ENCODE results near the gene SLC12A7. TPM values are rescaled to one million over a fixed set of nuclear protein-coding genes. Genes with fewer than 3 reads are reported as not detected.

Gene SLC12A7
- total and polyA plus RNA-seq, 9 donors = 5.9 to 33.9 (median 23.0) TPM

GRCh38 chr5:1087428-1087827 is 24.4 kb downstream of the SLC12A7 start:
- Histone ChIP-seq H3K4me1 (ENCODE audit: insufficient read depth) (no peaks in the 10 kb centered on the region), H3K27me3 (no peaks in the 10 kb centered on the region), H3K27ac (no peak overlapping the region), H3K36me3 (no peaks in the 10 kb centered on the region), H3K4me3 (no peak overlapping the region), H3K9me3 (no peaks in the 10 kb centered on the region)
- no peak for DNase-seq
- TF ChIP-seq CTCF (IDR thresholded peaks at IDR 0.05) (no peak), POLR2A (IDR thresholded peaks at IDR 0.05) (no peak), EP300 (IDR thresholded peaks at IDR 0.05) (no peak)
- WGBS, 3 donors = 95 to 97% (median 97%) methylated on average over 25 of the region's 25 CpGs
- intact Hi-C loops (cut with DNase I) = no loop called here

GRCh38 chr5:1086871-1087270 is 25.0 kb downstream of the SLC12A7 start:
- DNase-seq = no peak
- no peaks in the 10 kb centered on the region for H3K27me3 ChIP-seq
- no peaks in the 10 kb centered on the region for H3K36me3 ChIP-seq
- 94 to 96% (median 95%) methylated on average over 31 of the region's 31 CpGs for WGBS, 3 donors
- intact Hi-C loops (cut with DNase I) = no loop called here
- no peaks in the 10 kb centered on the region for H3K4me1 ChIP-seq (ENCODE audit: insufficient read depth)
- H3K4me3 ChIP-seq = no peak overlapping the region
- H3K9me3 ChIP-seq = no peaks in the 10 kb centered on the region
- H3K27ac ChIP-seq = no peak overlapping the region
- TF ChIP-seq POLR2A (IDR thresholded peaks at IDR 0.05) (no peak), CTCF (IDR thresholded peaks at IDR 0.05) (no peak), EP300 (IDR thresholded peaks at IDR 0.05) (no peak)

- H3K4me1 ChIP-seq (ENCODE audit: insufficient read depth) = no peaks in the 10 kb centered on the region
- no peak overlapping the region for H3K4me3 ChIP-seq
- no peak for DNase-seq
- H3K9me3 ChIP-seq = no peaks in the 10 kb centered on the region
- WGBS, 3 donors = 83 to 94% (median 86%) methylated on average over 11 of the region's 11 CpGs
- H3K27me3 ChIP-seq = no peaks in the 10 kb centered on the region
- TF ChIP-seq CTCF (IDR thresholded peaks at IDR 0.05) (no peak), EP300 (IDR thresholded peaks at IDR 0.05) (no peak), POLR2A (IDR thresholded peaks at IDR 0.05) (no peak)
- intact Hi-C loops (cut with DNase I) = no loop called here
- no peaks in the 10 kb centered on the region for H3K36me3 ChIP-seq
- H3K27ac ChIP-seq = no peak overlapping the region
Measured at GRCh38 chr5:1086137-1086536, 25.7 kb downstream of the SLC12A7 start.

- Histone ChIP-seq H3K4me1 (ENCODE audit: insufficient read depth) (no peaks in the 10 kb centered on the region), H3K36me3 (no peaks in the 10 kb centered on the region), H3K27me3 (no peaks in the 10 kb centered on the region), H3K4me3 (no peak overlapping the region), H3K27ac (no peak overlapping the region), H3K9me3 (no peaks in the 10 kb centered on the region)
- TF ChIP-seq CTCF (IDR thresholded peaks at IDR 0.05) (no peak), POLR2A (IDR thresholded peaks at IDR 0.05) (no peak), EP300 (IDR thresholded peaks at IDR 0.05) (no peak)
- 92 to 97% (median 95%) methylated on average over 38 to 39 of the region's 39 CpGs for WGBS, 3 donors
- DNase-seq = no peak
- intact Hi-C loops (cut with DNase I) = no loop called here
Measured at GRCh38 chr5:1085391-1085790, 26.5 kb downstream of the SLC12A7 start.

All from ovary (tissue), 9 donors.